Measurements from ENCODE around the gene MAPKAPK3. TPM values are rescaled to one million over a fixed set of nuclear protein-coding genes. Genes with fewer than 3 reads are reported as not detected.
A peak's percentile ranks its signal among the peaks of the same experiment; 100 is the strongest.

MAPKAPK3 gene
- total RNA-seq, 4 donors from 2014 or later = 66.1 to 147 (median 97.5) TPM

DNA sequence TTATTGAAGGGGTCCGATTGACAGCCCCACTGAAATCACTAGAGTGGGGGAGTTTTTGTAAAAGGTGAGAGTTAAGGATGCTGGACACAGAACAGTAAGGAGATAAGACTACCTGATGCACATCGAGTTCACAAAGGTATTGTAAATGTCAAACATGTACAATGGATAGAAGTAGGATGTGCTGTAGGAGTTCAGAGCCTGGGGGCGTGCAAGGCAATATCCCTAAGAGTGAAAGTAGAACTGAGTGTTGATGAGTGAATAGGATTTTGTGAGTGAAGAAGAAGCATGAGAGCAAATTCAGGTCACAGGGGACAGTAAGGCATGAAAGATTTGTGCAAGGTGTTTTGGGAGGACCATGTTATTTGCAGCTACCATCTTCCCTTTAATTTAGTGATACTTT is 79.3 kb downstream of the MAPKAPK3 start:
- Histone ChIP-seq H3K4me3 (replicated peaks in 1 of 3) (no peak overlapping the region), H3K27me3 (no peaks in the 10 kb centered on the region), H3K4me1 (no peaks in the 10 kb centered on the region), H3K27ac (no peak overlapping the region), H3K9me3 (no peaks in the 10 kb centered on the region), H3K36me3 (no peaks in the 10 kb centered on the region)
- no peak for TF ChIP-seq POLR2A (IDR thresholded peaks at IDR 0.05)
- TF ChIP-seq, protein P1, sequence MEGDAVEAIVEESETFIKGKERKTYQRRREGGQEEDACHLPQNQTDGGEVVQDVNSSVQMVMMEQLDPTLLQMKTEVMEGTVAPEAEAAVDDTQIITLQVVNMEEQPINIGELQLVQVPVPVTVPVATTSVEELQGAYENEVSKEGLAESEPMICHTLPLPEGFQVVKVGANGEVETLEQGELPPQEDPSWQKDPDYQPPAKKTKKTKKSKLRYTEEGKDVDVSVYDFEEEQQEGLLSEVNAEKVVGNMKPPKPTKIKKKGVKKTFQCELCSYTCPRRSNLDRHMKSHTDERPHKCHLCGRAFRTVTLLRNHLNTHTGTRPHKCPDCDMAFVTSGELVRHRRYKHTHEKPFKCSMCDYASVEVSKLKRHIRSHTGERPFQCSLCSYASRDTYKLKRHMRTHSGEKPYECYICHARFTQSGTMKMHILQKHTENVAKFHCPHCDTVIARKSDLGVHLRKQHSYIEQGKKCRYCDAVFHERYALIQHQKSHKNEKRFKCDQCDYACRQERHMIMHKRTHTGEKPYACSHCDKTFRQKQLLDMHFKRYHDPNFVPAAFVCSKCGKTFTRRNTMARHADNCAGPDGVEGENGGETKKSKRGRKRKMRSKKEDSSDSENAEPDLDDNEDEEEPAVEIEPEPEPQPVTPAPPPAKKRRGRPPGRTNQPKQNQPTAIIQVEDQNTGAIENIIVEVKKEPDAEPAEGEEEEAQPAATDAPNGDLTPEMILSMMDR (IDR thresholded peaks at IDR 0.05) = no peak
- 95% methylated on average over 3 of the region's 3 CpGs for WGBS, 2 donors
- intact Hi-C loops (cut with DNase I) = no loop called here
- no peak for DNase-seq

DNA sequence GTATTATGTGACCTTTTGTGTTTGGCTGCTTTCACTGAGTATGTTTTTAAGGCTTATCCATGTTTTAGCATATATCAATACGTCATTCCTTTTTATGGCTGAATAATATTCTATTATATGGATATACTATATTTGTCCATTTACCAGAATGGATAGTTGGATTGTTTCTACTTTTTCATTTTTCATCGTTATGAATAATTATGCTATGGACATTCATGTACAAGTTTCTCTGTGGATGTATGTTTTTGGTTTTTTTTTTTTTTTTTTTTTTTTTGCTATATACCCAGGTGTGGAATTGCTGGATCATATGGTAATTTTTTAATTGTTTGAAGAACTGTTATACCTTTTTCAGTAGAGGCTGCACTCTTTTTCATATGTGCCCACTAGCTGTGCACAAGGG is 81.3 kb downstream of the MAPKAPK3 start:
- no peaks in the 10 kb centered on the region for H3K36me3 ChIP-seq
- H3K4me3 ChIP-seq (replicated peaks in 1 of 3) = no peak overlapping the region
- H3K9me3 ChIP-seq = no peaks in the 10 kb centered on the region
- no peak overlapping the region for H3K27ac ChIP-seq
- no peak for TF ChIP-seq POLR2A (IDR thresholded peaks at IDR 0.05)
- TF ChIP-seq, protein P1 (IDR thresholded peaks at IDR 0.05) = no peak
- intact Hi-C loops (cut with DNase I) = no loop called here
- WGBS, 2 donors = 97 to 98% methylated on average over 2 of the region's 2 CpGs
- H3K4me1 ChIP-seq = no peaks in the 10 kb centered on the region
- DNase-seq = no peak
- no peaks in the 10 kb centered on the region for H3K27me3 ChIP-seq

Small RNA genes within 50 kb of the gene (microRNA-seq; reads per million reads assigned to microRNA genes)
- gene MIR4787 = 13.5 reads per million, percentile 31 among the genes with 10 or more reads in this experiment

Small RNA genes within 50 kb of the gene (small RNA-seq; reads per million reads assigned to genes)
- gene MIR4787 (0.28 reads per million), gene PPIAP69 (not detected)

Other genes starting within 250 kb of the MAPKAPK3 start
- gene CACNA2D2, start 113.5 kb upstream of the MAPKAPK3 start, total RNA-seq = 1 to 10 TPM; 1.5 to 3.3 (median 2.9) TPM
- gene C3orf18, start 49.4 kb upstream of the MAPKAPK3 start, total RNA-seq = 10 to 100 TPM; 19.6 to 22.0 (median 20.3) TPM
- 10 to 100 TPM; 13.9 to 20.8 (median 17.6) TPM for gene HEMK1, start 47.6 kb upstream of the MAPKAPK3 start, total RNA-seq
- 10 to 100 TPM; 31.0 to 78.1 (median 48.0) TPM for gene CISH, start 5.4 kb upstream of the MAPKAPK3 start, total RNA-seq
- 10 to 100 TPM; 15.7 to 54.2 (median 21.1) TPM for gene DOCK3, start 57.8 kb downstream of the MAPKAPK3 start, total RNA-seq